HG03571 (cell line): Measurements from ENCODE around the gene BLID.

ENCODE experiments used
- ATAC-seq: cut with Tn5 transposase; IDR thresholded peaks from one replicate; pipeline ENCODE4 v1.9.1; 2021; ENCODE audit not compliant: unreplicated experiment

Gene BLID

GRCh38 chr11:122107045-122107444 lies 9.0 kb downstream of the BLID start:
- ATAC-seq: no peak

DNA sequence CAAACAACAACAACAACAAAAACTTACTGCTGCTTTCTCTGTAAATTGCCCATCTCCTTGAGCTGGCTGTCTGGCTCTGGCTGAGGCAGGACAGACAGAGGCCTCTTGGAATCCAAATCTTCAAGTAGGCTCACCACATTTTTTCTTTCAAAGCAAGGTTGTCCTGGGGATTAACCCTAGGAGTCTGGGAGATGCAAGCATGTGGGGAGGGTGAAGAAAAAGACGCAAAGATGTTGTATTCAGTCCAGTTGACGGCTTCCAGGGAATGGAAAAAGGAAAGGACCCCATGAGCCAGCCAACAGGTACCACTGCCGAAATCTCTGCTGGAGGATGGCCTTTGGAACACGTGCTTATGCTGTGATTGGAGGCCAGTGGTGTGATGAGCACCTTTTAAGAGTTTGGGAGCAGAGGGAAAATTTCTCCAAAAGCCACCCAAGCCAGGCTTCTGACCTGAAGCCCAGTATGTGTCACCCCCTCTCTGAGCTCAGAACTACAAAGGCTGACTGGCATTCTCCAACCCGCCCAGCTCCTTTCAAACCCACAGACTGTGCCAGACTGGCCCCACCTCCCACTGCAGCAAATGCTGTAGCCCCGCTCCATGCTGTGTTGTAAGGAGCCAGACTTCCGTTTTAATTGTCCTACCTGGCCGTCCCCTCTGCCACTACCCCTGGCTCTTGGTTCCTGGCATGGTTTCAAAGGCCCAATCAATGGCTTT lies 10.8 kb downstream of the BLID start:
- ATAC-seq: no peak

- no peak for ATAC-seq
Measured at GRCh38 chr11:122104341-122104740, 11.7 kb downstream of the BLID start.

DNA sequence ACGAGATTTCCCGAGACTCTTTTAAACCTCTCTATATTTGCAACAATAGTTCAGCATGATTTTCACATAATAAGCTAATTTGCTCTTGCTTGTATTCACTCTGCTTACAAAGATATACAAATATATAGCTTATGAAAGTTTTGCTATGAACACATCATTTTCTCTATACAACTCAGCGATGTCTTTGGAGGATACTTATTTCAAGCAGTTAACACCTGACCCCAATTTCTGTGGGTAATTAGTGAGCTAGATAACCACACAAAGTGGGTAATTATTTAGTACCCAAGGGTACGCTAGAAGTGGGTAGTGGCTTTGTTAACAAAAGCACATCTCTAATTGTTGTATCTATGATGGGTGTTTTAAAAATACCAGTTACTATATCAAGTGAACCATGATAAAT lies 12.3 kb downstream of the BLID start:
- no peak for ATAC-seq

- ATAC-seq: no peak
Measured at GRCh38 chr11:122103321-122103720, 12.7 kb downstream of the BLID start.

DNA sequence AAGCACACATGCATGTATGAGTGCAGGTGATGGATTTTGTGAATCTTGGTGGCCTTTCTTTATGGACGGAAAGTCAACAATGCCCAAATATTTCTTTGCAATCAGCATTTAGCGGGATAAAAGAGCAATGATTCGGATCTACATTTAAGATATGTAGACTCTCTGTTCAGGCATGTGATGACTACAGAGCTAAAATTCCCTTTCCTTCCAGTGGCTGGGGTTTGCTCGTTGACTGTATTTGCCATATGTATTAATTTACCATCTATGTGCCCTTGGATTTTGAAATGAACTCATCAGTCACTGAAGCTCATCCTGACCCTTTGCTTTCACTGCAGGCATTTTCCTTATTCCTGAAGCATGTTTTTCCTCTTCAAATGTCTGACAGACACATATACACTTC lies 13.6 kb downstream of the BLID start:
- no peak for ATAC-seq

GRCh38 chr11:122101625-122102291 lies 14.3 kb downstream of the BLID start:
- no peak for ATAC-seq

- no peak for ATAC-seq
Measured at GRCh38 chr11:122100756-122101080, 15.3 kb downstream of the BLID start.

- no peak for ATAC-seq
Measured at GRCh38 chr11:122100037-122100755, 15.8 kb downstream of the BLID start.

DNA sequence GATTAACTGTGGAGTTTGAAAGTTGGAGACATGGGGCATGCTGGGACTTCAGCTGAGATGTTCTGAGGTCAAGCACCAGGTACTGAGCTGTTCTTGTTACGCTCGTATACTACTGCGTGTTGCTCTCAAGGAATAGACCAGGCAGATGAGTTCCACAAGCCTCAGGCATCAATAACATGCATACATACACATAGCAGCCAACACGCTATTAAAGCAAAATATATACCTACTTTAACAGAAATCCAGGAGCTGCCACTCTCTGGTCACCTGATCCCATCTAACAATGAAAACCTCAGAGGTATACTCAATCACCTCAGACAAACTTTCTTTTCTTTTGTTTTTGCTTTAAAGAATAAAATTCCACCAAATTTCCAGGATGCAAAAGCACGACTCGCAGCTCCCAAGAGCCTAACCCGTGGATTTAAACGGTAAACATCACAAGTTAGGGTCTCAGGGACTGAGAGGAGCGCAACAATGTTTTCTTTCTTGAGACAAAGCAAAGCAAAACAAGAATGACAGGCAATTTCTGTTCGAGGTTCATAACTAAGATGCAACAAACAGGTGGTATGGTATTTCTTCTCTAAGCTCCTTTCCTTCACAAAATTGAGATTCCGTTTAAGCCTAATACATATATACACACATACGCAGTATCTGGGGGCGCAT lies 16.5 kb downstream of the BLID start:
- ATAC-seq: no peak

DNA sequence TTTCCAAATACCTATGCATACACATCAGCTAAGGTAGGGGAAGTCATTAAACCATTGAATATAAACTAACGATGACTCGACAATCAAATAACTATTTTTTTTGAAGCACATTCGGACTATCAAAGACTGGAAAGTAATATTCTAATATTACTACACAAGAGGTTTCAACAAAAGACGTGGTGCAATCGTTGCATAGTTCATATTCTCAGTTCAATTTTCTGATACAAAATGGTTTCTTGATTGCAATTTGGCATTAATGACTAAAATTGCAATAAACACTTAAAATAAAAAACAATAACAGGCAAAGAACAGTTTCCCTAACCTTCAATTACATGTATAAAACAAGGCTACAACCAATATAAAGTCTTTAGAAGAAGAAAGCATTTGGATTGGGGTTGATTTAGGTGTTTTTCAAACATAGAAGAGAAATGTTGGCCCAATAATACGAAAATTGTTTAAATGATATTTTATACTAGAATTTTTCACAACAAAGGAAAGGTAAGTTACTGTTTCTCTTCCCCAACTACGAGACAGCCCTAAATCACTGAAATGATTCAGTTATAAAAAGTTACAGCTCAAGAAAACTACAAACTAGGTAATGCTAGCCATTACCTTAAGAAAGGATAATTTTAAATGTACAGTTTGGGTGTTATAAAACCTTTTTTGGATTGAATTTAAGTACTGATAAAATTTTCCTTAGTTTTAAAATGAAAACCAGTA lies 17.6 kb downstream of the BLID start:
- no peak for ATAC-seq

- no peak for ATAC-seq
Measured at GRCh38 chr11:122097419-122098001, 18.5 kb downstream of the BLID start.

DNA sequence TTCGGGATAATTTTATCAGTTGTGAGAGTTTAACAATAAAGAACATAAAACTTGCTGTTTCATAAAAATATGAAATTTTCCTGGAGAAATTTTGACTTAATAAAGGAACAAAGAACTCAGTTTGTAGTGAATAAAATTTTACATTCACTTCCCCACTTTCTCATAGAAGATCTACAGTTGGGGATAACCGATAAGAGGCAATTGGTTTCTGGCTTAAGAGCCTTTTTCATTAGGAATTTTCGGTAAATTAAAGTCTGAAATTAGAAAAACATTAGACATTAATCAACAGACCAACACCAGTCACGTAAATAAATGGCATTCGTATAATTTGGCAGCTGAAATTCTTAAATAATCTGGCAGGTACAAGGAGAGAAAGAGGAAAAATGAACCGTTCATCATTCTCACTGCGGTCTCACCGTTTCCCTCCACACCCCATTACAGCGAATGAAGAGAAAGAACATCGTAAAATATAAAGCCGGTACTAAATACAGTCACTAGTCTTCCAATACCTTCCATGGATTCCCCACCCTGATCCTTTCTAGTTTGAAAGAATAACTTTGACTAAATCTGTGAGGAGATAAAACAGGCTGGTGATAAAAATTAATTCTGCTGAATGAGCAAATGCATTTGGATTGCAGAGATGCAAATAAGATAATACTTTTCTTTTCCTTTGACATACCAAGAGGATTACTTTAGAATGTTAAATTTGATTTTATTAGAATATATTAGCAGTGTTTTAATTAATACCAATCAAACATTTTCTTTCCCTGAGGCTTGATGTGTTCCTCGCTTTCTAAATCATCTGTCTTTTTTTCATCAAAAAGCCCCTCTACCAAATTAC lies 19.5 kb downstream of the BLID start:
- ATAC-seq: no peak

- ATAC-seq: no peak
Measured at GRCh38 chr11:122095681-122096262, 20.2 kb downstream of the BLID start.

- no peak for ATAC-seq
Measured at GRCh38 chr11:122094836-122095235, 21.2 kb downstream of the BLID start.

- no peak for ATAC-seq
Measured at GRCh38 chr11:122093731-122094275, 22.2 kb downstream of the BLID start.

- ATAC-seq: no peak
Measured at GRCh38 chr11:122091835-122092234, 24.2 kb downstream of the BLID start.

DNA sequence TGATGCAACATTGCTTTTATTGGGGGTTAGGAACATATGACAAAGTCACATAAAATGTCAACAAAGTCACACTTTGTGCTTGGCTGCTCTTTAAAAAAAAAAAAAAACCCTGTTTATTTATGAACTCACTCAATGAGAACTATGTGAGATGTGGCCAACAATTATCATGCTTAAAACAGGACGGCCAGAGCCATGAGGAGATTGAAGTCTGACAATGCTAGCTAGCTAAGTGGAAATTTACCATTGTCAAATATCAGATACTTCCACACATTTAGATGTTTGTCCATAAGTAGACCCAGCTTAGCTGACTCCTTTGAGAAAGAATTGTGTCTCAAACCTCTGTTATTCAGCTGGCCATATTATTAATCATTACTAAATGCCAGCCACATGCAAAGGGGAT lies 26.9 kb downstream of the BLID start:
- ATAC-seq: no peak

DNA sequence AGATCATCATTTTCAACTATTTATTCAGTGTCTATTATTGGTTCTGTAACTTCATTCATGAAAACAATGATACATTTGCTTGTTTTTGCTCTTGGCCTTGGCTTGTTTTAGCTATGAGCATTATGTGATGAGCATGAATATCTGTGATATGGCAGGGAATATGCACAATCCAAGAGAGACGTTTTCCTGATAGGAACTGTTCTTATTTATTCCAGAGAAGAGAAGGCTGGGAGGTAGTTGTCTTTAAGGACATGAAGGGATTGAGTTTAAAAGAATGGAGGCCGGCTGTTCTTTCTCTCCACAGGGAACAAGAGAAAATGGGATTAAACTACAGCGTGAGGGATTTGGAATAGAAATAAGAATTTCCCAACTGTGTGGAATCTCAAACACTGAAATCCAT lies 30.3 kb downstream of the BLID start:
- ATAC-seq: no peak
